HFF-Myc (cell line): ENCODE results near the gene HES4.

Experiments
- DNase-seq: peaks from one replicate; pipeline ENCODE4 v3.0.0-alpha.2; 2011; ENCODE audit warnings: low read depth; ENCODE audit errors: extremely low read depth
- H3K4me3 ChIP-seq: replicated peaks from 2 replicates; pipeline ENCODE4 v1.5.1; 2011; ENCODE audit warnings: low read depth, mild to moderate bottlenecking, control low read depth, low read length
- TF ChIP-seq, protein P1 (sequence below): IDR thresholded peaks from 2 replicates; pipeline ENCODE4 v1.5.1; 2012; ENCODE audit warnings: mild to moderate bottlenecking, low read depth, low read length, control low read depth; ENCODE audit errors: missing control alignments

HES4 gene

DNA sequence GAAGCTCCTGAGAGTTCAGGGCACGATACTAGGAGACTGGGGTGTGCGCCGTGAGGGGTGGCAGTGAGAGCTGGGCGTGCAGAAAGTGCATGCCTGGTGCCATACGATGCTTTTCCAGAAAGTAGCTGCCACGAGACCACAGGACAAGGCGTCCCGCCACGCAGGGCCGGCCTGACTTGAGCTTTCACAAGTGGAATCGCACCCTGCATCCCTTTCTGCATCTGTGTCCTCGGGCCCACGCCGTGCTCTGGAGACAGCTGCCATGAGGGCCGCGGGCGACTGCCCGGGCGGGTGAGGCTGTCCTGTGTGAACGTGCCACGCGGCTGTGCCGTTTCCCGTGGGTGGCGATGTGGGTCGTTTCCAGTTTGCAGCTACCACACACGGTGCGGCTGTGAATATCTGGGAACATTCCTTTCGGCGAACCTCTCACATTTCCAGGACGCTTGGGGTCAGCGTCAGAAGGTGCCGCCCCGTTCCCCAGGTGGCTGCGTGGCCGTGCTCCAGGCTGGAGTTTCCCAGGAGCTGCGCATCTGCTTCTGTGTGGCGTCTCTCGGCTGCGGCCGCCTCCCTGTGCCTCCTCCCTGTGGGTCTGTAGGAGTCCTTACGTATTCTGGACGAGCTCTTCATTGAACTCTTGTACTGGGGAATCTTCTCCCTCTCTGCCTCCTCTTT is 17.0 kb downstream of the HES4 start:
- TF ChIP-seq, protein P1, sequence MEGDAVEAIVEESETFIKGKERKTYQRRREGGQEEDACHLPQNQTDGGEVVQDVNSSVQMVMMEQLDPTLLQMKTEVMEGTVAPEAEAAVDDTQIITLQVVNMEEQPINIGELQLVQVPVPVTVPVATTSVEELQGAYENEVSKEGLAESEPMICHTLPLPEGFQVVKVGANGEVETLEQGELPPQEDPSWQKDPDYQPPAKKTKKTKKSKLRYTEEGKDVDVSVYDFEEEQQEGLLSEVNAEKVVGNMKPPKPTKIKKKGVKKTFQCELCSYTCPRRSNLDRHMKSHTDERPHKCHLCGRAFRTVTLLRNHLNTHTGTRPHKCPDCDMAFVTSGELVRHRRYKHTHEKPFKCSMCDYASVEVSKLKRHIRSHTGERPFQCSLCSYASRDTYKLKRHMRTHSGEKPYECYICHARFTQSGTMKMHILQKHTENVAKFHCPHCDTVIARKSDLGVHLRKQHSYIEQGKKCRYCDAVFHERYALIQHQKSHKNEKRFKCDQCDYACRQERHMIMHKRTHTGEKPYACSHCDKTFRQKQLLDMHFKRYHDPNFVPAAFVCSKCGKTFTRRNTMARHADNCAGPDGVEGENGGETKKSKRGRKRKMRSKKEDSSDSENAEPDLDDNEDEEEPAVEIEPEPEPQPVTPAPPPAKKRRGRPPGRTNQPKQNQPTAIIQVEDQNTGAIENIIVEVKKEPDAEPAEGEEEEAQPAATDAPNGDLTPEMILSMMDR, result no peak
- H3K4me3 ChIP-seq, result no peak overlapping the region

DNA sequence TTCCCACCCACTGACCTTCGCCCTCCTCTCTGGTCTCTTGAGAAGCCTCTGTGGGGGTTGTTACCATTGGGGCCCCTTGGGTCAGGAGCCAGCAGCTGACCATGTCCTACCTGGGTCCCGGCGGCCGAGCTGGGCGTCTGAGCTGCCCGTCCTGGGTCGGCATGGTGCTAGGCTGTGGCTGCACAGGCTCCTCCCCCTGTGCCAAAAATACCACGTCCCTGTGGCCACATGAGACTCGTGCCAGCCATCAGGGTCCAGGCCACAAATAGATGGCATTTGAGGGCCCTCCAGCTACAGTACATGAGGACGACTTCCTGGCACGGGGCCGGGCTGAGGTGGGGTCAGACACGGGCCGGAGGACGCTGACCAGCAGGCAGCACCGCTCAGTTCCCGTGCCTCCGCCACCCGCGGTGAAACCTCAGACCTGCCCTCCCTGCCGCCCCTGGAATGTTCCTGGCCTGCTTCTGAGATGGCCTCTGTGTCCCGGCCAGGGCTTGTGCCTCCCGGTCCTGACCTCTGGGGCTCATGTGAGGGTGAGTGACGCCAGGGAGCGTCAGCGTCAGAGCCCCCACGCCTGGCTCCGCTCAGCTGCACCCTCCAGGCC is 17.8 kb downstream of the HES4 start, which contains the start of gene PERM1:
Gene PERM1, minus strand, starts transcription at position 139 of the 604 bp plus-strand sequence. CDS start 1,064 bp downstream, outside the sequence.
- no peak within 1 kb of the TSS for H3K4me3 ChIP-seq
- DNase-seq, result no peak
- TF ChIP-seq, protein P1, result no peak

More for the DNA sequence above, 17.0 kb downstream of the HES4 start:
- DNase-seq, result no peak

DNA sequence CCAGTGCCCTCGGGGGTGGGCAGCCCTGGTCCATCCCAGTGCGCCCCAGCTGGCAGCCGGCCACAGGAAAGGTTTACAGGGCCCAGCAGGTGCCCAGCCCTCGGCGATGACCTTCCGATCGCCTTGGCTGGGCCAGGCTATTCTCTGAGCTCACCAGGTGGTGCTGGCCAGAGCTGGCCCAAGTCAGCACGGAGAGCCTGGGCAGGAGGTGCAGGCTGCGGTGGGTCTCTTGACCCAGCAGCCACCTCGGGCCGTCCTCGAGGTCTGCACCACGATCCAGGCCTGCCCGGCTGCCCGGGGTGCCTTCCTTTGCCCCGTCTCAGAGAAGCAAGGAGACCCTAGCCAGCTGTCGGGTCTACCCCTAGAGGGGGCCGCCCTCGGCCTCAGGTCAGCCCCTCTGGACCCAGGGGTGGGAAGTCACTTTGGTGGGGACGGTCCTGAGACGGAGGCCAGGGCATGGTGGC is 18.4 kb downstream of the HES4 start:
- no peak overlapping the region for H3K4me3 ChIP-seq
- TF ChIP-seq, protein P1, result no peak
- no peak for DNase-seq

DNA sequence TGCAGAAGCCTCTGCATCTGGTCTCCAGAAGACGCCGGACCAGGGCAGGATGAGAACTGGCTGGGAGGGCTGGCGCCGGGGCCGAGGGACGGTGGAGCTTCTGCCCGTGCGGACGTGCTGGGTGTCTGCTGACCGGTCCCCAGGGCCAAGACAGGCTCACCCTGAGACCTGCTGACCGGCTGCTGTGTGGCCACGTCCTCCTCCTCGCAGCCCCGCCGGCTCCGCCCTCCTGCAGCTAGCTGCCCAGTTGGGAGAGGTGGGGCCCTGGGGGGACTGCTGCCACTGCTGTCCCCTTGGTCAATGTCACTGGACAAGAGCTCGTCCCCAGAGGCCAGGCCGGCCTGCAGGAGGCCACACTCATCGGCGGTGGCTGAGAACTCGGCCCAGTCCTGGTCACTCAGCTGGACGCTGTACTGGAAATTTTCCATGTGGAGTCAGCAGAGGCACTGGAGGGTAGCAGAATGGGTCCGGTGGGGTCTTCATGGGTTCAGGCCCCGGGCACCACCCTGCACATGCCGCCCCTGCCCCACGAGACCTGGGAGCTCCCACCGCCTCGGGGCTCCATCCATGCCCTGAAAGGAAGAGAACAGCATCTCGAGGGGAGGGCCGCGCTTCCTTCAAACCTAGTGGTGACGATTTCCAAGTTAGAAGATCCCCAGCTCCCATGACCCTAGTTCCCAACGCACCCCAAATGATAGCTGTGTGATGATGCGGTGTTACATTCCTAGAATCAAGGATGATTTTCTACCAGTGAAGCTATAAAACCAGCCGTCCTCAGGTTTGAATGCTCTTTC is 19.1 kb downstream of the HES4 start:
- no peak for DNase-seq
- no peak overlapping the region for H3K4me3 ChIP-seq
- TF ChIP-seq, protein P1, result no peak

DNA sequence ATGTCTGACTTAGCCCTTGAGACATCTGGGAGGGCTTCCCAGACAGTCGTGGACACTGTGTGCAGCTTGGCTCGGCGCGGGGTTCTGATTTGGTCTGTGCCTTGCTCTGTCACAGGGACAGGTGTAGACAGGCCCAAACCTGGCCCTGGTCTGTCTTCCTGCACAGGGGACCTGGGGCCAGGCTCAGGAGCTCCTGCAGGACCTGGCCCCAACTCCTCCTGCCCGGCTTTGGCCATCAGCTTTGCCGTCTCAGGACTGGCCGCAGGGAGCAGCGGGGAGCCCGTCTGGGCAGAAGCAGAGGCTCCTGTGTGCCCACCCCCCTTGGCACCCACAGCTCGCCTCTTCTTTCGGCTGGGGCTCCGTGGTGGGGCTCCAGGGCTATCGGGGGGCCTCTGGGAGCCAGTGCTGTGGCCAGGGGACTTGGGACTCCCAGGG is 19.7 kb downstream of the HES4 start:
- no peak overlapping the region for H3K4me3 ChIP-seq
- DNase-seq, result no peak
- TF ChIP-seq, protein P1, result no peak

DNA sequence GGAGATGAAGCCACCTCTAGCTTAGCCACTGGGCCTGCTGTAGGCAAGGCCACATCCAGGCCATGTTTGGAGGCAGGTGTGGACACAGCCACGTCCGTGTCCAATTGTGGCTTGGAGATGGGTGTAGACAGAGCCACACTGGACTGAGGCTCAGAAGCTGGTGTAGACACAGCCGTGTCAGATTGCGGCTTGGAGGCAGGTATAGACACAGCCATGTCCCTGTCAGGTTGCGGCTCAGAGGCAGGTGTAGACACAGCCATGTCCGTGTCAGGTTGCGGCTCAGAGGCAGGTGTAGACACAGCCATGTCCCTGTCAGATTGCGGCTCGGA is 20.2 kb downstream of the HES4 start:
- no peak overlapping the region for H3K4me3 ChIP-seq
- TF ChIP-seq, protein P1, result no peak
- no peak for DNase-seq
